PC-9 (cell line): Measurements from ENCODE around the gene POMGNT2.

Experiments used
- CTCF ChIP-seq: fragments of 200-600 bp; sonication (generic); conservative IDR thresholded peaks from 2 replicates; pipeline ENCODE4 v1.6.1; 2017; ENCODE audit warnings: mixed run types, antibody characterized with exemption, mild to moderate bottlenecking, moderate library complexity
- EZH2 ChIP-seq: fragments of 200-600 bp; sonication (generic); IDR thresholded peaks from 2 replicates; pipeline ENCODE4 v1.8.0; 2017; ENCODE audit warnings: antibody characterized with exemption, low read depth

DNA sequence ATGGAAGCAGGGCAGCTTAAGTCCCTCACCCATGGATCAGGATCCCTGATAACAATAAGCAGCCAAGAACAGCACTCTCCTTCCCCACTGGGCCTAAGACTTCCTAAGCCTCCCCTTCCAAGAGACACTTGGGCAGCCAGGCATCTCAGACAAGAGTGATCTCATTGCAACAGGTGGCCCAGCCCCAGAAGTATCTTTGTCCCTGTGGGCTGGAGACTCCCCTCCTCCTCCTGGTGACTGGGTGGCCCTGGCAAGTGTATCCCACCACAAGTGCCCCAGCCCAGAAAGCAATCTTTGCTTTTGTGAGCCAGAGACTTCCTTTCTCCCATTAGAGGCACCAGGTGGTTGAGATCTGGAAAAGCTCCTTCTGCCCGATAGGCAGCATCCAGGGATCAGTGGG is 40.7 kb upstream of the POMGNT2 start:
- TF ChIP-seq CTCF, result no peak
- no peak for TF ChIP-seq EZH2
